RWPE1 (cell line): ENCODE data around the gene PRICKLE2.

ENCODE experiments used
- CTCF ChIA-PET: fragments of 350-600 bp; sonication (Branson Sonifier 250); formaldehyde crosslinking; extraction: SDS; loops from one replicate; lab custom pipeline; 2021; lab: Yijun Ruan, JAX
- POLR2A ChIA-PET: fragments of 400-600 bp; formaldehyde crosslinking; extraction: SDS; loops from one replicate; lab custom pipeline; 2020; ENCODE audit warnings: antibody characterized with exemption; ENCODE audit not compliant: low non-redundant PET; lab: Yijun Ruan, JAX
- DNase-seq: peaks from one replicate; pipeline ENCODE4 v3.0.0; 2012; ENCODE audit warnings: low spot score
- H3K27ac ChIP-seq: fragments of 450-650 bp; 2 replicates; pipeline ENCODE4 v1.5.1; 2017
- TF ChIP-seq, protein P1 (sequence below): fragments of 450-650 bp; conservative IDR thresholded peaks from 2 replicates; pipeline ENCODE4 v1.5.1; 2017; ENCODE audit warnings: low read depth, mild to moderate bottlenecking

PRICKLE2 gene

DNA sequence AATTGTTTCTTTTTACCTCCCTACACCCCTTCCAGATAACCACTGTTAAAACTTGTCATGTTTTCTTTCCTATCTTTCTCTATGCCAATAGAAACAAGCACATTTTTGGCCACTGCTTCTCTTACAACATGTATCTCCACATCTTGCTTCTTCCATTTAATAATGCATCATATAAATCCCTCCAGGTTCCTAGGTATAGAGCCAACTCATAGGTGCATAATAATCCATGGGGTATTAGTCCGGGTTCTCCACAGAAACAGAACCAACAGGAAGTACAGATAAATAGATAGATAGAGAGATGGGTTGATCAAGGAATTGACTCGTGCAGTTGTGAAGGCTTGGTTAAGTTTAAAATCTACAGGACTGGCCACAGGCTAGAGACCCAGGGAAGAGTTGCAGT lies 160.5 kb downstream of the PRICKLE2 start:
- DNase-seq = no peak
- TF ChIP-seq, protein P1, sequence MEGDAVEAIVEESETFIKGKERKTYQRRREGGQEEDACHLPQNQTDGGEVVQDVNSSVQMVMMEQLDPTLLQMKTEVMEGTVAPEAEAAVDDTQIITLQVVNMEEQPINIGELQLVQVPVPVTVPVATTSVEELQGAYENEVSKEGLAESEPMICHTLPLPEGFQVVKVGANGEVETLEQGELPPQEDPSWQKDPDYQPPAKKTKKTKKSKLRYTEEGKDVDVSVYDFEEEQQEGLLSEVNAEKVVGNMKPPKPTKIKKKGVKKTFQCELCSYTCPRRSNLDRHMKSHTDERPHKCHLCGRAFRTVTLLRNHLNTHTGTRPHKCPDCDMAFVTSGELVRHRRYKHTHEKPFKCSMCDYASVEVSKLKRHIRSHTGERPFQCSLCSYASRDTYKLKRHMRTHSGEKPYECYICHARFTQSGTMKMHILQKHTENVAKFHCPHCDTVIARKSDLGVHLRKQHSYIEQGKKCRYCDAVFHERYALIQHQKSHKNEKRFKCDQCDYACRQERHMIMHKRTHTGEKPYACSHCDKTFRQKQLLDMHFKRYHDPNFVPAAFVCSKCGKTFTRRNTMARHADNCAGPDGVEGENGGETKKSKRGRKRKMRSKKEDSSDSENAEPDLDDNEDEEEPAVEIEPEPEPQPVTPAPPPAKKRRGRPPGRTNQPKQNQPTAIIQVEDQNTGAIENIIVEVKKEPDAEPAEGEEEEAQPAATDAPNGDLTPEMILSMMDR = no peak
- ChIA-PET CTCF (no interaction called here), POLR2A (no interaction called here)
- no peak overlapping the region for H3K27ac ChIP-seq

DNA sequence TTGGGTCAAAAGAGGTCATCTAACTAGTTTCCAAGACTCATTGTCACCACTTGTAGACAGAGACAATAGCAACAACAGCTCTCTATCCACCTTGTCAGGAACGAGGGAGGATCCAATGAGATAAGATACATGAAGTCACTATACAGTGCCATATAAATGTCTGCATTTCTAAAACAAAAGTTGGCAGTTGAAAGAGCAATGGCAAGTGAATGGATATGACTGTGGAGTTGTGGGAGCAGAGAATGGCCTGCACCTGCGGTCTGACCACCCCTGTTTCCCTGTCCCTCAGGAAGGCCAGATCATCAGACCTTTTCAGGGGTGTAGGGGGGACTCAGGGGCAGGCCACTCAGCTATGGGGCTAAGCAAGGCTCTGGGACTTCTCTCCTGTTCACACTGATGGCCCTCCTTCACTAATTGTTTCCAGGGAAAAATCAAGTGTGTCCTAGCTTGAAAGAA lies 161.3 kb downstream of the PRICKLE2 start:
- no peak overlapping the region for H3K27ac ChIP-seq
- TF ChIP-seq, protein P1 = no peak
- ChIA-PET CTCF (no interaction called here), POLR2A (no interaction called here)
- no peak for DNase-seq

DNA sequence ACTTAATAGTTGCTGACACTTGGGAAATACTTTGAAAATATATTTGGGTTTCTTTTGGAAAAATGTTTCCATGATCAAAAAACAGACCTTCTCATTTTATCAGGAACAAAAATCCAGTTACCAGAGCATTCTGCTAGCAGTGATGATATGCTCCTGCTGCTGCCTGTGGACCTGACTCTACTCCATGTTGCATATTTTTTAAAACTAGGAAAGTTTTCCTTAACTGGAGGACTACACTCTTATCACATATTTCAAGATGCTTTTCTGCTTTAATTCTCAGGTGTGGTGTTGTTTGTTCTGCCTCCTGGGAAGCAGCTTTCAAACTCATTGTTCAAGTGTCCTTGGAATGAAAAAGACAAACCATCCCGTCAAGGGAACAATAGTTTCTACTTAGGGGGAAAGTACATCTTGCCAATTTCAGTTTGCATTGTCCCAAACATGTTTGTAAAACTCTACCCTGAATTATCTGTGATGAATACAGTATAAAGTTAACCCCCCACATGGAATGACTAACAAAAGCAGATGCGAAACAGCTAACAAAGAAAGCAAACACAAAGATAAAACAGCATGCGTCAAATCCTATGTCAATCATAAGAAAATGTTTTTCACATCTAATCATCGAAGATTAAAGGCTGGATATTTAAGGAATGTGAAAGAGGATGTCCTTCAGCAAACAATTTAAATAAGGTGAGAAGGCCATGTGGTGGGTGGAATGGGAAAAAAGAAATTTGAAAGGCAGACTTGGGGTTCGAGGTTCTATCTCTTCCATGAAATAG lies 161.9 kb downstream of the PRICKLE2 start:
- TF ChIP-seq, protein P1 = no peak
- DNase-seq = no peak
- CTCF ChIA-PET = no interaction called here
- POLR2A ChIA-PET = no interaction called here
- H3K27ac ChIP-seq = no peak overlapping the region

DNA sequence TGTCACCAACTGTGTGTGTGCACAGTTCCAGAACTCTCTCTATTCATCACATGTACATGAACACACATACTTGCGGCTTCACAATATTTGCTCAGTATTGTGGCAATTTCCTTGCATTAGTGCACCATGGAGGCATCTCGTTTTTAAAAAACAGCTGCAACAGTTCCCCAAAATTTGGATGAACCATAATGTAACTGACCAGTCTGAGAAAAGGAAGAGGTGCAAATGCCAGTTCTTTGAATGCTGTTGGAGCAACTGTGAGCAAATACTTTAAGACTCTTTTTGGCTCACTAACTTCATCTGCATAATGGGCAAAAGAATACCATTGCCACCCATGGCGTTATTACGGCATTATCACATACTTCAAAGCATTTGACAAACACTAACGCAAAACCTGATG lies 163.6 kb downstream of the PRICKLE2 start:
- ChIA-PET CTCF (no interaction called here), POLR2A (no interaction called here)
- no peak for DNase-seq
- no peak overlapping the region for H3K27ac ChIP-seq
- TF ChIP-seq, protein P1 = no peak

DNA sequence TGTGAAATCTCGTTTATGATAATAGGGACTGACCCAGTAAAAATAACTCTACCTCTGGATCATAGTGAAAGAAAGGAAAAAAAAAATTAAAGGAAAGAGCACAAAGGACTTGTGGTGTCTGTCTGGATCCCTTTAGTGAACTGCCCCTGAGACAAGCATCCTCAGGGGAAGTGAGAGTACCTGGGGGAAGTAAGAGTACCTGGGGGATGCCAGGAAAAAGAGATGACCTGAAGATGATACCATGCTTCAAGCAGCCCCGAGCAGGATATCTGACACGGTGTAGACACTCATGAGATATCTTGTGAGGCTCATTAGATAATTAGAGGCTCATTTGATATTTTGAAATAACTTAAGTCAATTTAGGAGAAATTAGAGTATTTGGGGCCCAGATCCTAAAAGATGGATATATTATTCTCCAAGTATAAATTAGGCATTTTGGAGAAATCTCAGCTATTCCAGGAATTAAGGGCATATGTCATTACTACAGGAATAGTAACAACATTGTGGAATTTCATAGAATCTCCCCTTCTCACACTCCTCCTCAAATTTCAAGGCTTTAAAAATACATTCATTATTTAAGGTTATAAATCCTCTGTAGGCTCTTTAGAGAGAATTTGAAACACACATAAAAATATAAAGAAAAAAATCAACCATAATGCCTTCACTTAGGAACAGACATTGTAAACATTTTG lies 165.6 kb downstream of the PRICKLE2 start:
- ChIA-PET POLR2A (no interaction called here), CTCF (no interaction called here)
- DNase-seq = no peak
- TF ChIP-seq, protein P1 = no peak
- H3K27ac ChIP-seq = no peak overlapping the region

DNA sequence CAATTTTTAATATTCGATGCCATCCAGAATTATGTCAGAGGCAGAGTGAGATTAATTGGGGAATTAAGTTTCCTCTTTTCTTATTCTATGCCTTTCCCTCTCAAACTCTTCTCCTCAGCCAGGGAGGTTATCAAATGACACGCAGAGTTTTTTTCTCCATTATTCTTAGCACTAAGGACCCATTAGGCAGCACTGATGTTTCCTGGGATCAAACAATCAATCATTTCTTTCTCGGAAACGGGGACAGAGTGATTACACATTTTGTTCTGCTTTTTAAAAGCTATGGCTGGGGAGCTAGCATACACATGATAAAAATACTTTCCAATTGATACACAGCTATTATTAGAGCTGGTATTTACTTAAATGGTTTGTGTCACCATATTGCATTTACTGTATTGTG lies 166.7 kb downstream of the PRICKLE2 start:
- H3K27ac ChIP-seq = no peak overlapping the region
- TF ChIP-seq, protein P1 = no peak
- ChIA-PET CTCF (interaction anchor here (0.7 kb wide), 2 partner anchors 9 to 207 kb away, joined by 4 to 5 read pairs; no protein-coding TSS in a partner anchor), POLR2A (no interaction called here)
- no peak for DNase-seq
